ENCODE data around the gene IFT20. TPM values are rescaled to one million over a fixed set of nuclear protein-coding genes. Genes with fewer than 3 reads are reported as not detected.

The IFT20 gene
- total RNA-seq, 2 donors from 2014 or later, result 17.7 to 21.0 TPM

Small RNAs within 50 kb of the gene (microRNA-seq; reads per million reads assigned to microRNA genes)
- 0 to 0.20 reads per million in 2 donors for gene MIR4723

Other genes starting within 250 kb of the IFT20 start
- 1 to 10 TPM; 5.4 to 6.0 TPM for gene TMEM97, start 16.3 kb downstream of the IFT20 start, total RNA-seq
- 10 to 100 TPM; 26.4 to 83.8 TPM for gene TNFAIP1, start 289 bp upstream of the IFT20 start, total RNA-seq
- gene POLDIP2, start 22.1 kb upstream of the IFT20 start, total RNA-seq, result 100 to 1,000 TPM in 1 of 2 donors, 10 to 100 TPM in 1; 96.3 to 107 TPM
- gene SEBOX, start 29.7 kb upstream of the IFT20 start, total RNA-seq, result not detected
- 10 to 100 TPM; 14.3 to 24.3 TPM for gene VTN, start 34.8 kb upstream of the IFT20 start, total RNA-seq
- 10 to 100 TPM in 1 of 2 donors, 1 to 10 TPM in 1; 6.1 to 10.3 TPM for gene SARM1, start 36.2 kb upstream of the IFT20 start, total RNA-seq
- 1 to 10 TPM; 7.0 to 9.9 TPM for gene SLC46A1, start 70.7 kb upstream of the IFT20 start, total RNA-seq
- gene SLC13A2, start 138.2 kb upstream of the IFT20 start, total RNA-seq, result not detected
- gene FOXN1, start 170.9 kb upstream of the IFT20 start, total RNA-seq, result not detected
- 10 to 100 TPM; 13.6 to 23.6 TPM for gene UNC119, start 217.2 kb upstream of the IFT20 start, total RNA-seq
- 10 to 100 TPM; 39.9 to 41.4 TPM for gene PIGS, start 236.1 kb upstream of the IFT20 start, total RNA-seq
- 100 to 1,000 TPM; 138 to 164 TPM for gene ALDOC, start 241.4 kb upstream of the IFT20 start, total RNA-seq

All from left cardiac atrium (tissue), 2 donors.